WERI-Rb-1 (cell line): ENCODE measurements around the gene TTYH3.

Source experiments
- DNase-seq: peaks from one replicate; pipeline ENCODE4 v3.0.0-alpha.2; 2020
- H3K27ac ChIP-seq: fragments of 250-450 bp; sonication (Bioruptor Pico); 2 replicates; pipeline ENCODE4 v1.5.1; 2020; ENCODE audit warnings: mild to moderate bottlenecking, moderate library complexity
- H3K27me3 ChIP-seq: fragments of 250-450 bp; sonication (Bioruptor Pico); 2 replicates; pipeline ENCODE4 v1.5.1; 2021; ENCODE audit warnings: mild to moderate bottlenecking, low read depth, moderate library complexity; ENCODE audit not compliant: insufficient read depth, severe bottlenecking
- H3K36me3 ChIP-seq: fragments of 250-450 bp; sonication (Bioruptor Pico); 2 replicates; pipeline ENCODE4 v1.5.1; 2020; ENCODE audit warnings: mild to moderate bottlenecking, moderate library complexity
- H3K4me3 ChIP-seq: 2 replicates; pipeline ENCODE4 v1.5.1; 2011; ENCODE audit warnings: low read depth, mild to moderate bottlenecking, control low read depth, low read length
- H3K9me3 ChIP-seq: fragments of 250-450 bp; sonication (Bioruptor Pico); 2 replicates; pipeline ENCODE4 v1.5.1; 2021; ENCODE audit warnings: mild to moderate bottlenecking, moderate library complexity; ENCODE audit not compliant: severe bottlenecking
- CTCF ChIP-seq: IDR thresholded peaks from 2 replicates; pipeline ENCODE4 v1.5.1; 2011; ENCODE audit warnings: low read depth, mild to moderate bottlenecking, control low read depth, inconsistent platforms, low read length

Gene TTYH3

DNA sequence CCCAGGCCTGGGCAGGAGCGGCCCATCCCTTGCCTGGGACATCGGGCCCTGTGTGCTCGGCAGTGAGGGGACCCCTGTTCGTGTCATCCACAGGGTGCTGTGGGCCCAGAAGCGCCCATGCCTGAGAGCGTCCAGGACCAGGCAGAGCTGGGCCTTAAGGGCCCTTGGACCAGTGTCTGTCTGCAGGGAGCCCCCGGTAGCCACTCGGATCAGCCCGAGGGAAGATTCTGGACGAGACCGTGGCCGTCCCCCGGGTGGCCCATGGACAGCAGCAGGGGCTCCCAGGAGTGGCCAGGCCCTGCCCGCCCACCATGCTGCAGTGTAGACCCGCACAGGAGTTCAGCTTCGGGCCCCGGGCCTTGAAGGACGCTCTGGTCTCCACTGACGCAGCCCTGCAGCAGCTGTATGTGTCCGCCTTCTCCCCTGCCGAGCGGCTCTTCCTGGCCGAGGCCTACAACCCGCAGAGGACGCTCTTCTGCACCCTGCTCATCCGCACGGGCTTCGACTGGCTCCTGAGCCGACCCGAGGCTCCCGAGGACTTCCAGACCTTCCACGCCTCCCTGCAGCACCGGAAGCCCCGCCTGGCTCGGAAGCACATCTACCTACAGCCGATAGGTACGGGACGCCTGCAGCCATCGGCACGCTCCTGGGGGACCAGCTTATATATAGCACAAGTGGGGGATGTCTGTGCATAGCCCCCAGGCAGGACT lies 68.5 kb downstream of the TTYH3 start:
- no peak for DNase-seq
- Histone ChIP-seq H3K27ac (no peak overlapping the region), H3K4me3 (no peak overlapping the region), H3K36me3 (no peaks in the 10 kb centered on the region), H3K27me3 (no peaks in the 10 kb centered on the region), H3K9me3 (peaks cover 2% of the 10 kb centered on the region)
- TF ChIP-seq CTCF, result no peak

DNA sequence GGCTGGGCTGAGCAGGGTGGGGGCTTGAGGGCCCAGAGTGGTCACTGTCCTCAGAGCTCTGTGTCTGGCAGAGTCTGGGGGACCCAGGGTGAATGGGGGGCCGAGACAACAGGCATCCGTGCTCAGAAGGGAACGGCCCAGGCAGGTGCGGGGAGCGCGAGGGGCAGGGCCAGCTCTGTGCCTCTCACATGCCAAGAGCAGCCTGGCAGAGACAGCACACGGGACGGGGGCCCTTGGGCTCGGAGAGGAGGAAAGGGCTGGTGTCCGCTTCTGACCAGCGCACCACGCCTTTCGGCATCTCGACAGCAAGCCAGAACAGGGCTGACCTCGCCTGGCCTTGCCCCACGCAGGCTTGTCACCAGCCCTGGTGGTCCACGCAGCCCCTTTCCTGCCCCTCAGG lies 69.6 kb downstream of the TTYH3 start:
- H3K9me3 ChIP-seq, result peaks cover 2% of the 10 kb centered on the region
- H3K36me3 ChIP-seq, result no peaks in the 10 kb centered on the region
- DNase-seq, result no peak
- H3K27ac ChIP-seq, result no peak overlapping the region
- H3K27me3 ChIP-seq, result no peaks in the 10 kb centered on the region
- H3K4me3 ChIP-seq, result no peak overlapping the region
- TF ChIP-seq CTCF, result no peak

DNA sequence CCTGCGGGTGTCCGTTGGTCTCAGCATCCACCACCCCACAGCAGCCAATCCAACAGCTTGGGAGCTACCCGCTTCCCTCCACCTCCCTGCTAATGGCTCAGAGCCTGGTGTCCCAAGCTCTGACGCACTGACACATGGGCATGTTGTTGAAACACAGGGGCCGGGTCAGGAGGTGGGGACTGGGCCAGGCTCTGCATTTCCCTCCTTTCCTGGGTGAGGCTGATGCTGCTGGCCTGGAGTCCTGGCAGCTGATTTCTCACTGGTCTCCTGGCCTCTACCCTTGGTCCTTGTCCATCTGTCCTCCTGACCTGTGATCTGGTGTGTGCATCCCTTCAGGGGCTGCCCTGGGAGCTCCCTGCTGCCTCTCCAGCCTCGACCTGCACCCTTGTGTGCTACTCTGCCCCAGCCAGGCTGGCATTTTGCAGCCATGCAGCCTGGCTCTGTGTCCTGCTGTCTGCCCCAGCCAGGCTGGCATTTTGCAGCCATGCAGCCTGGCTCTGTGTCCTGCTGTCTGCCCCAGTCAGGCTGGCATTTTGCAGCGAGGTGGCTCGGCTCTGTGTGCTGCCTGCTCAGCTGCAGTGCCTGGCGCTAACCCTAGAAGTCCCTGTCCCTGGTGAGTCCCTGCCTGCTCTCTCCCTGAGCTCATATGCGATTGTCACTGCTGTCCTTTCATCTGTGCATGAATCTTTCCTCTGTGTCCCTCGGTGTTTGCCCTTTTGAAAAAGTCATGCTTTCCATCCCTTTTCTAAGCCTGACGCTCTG lies 70.2 kb downstream of the TTYH3 start:
- no peak for TF ChIP-seq CTCF
- no peaks in the 10 kb centered on the region for H3K36me3 ChIP-seq
- DNase-seq, result no peak
- H3K27me3 ChIP-seq, result no peaks in the 10 kb centered on the region
- H3K27ac ChIP-seq, result no peak overlapping the region
- H3K4me3 ChIP-seq, result no peak overlapping the region
- H3K9me3 ChIP-seq, result peaks cover 2% of the 10 kb centered on the region

DNA sequence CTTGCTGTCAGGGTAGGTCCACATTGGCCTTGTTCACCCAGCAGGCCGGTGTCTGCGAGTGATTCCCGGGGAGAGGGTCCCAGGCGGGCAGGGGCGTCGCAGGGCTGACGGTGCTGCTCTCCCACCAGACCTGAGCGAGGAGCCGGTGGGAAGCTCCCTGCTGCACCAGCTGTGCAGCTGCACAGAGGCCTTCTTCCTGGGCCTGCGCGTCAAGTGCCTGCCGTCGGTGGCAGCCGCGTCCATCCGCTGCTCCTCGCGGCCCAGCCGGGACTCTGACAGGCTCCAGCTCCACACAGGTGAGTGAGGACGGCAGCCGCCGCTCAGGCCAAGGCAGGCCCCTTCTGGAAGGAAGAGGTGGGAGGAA lies 70.8 kb downstream of the TTYH3 start:
- H3K4me3 ChIP-seq, result no peak overlapping the region
- H3K9me3 ChIP-seq, result peaks cover 2% of the 10 kb centered on the region
- TF ChIP-seq CTCF, result no peak
- no peaks in the 10 kb centered on the region for H3K36me3 ChIP-seq
- no peaks in the 10 kb centered on the region for H3K27me3 ChIP-seq
- no peak overlapping the region for H3K27ac ChIP-seq
- no peak for DNase-seq

GRCh38 chr7:2705371-2706096 lies 73.7 kb downstream of the TTYH3 start:
- TF ChIP-seq CTCF, result no peak
- H3K4me3 ChIP-seq, result no peak overlapping the region
- no peaks in the 10 kb centered on the region for H3K27me3 ChIP-seq
- H3K9me3 ChIP-seq, result peaks cover 2% of the 10 kb centered on the region
- H3K27ac ChIP-seq, result no peak overlapping the region
- no peaks in the 10 kb centered on the region for H3K36me3 ChIP-seq
- DNase-seq, result no peak
